Femur (tissue), 1 donor: ENCODE results near the gene YPEL1.
A peak's percentile ranks its signal among the peaks of the same experiment; 100 is the strongest.
"Not testable (repeated sequence)": the region's sequence is repeated elsewhere in the genome, so short reads cannot be mapped to it uniquely, and the experiment has no call there.

Experiments used
- DNase-seq: peaks from one replicate; pipeline ENCODE4 v3.0.0-alpha.2; 2017

The YPEL1 gene

DNA sequence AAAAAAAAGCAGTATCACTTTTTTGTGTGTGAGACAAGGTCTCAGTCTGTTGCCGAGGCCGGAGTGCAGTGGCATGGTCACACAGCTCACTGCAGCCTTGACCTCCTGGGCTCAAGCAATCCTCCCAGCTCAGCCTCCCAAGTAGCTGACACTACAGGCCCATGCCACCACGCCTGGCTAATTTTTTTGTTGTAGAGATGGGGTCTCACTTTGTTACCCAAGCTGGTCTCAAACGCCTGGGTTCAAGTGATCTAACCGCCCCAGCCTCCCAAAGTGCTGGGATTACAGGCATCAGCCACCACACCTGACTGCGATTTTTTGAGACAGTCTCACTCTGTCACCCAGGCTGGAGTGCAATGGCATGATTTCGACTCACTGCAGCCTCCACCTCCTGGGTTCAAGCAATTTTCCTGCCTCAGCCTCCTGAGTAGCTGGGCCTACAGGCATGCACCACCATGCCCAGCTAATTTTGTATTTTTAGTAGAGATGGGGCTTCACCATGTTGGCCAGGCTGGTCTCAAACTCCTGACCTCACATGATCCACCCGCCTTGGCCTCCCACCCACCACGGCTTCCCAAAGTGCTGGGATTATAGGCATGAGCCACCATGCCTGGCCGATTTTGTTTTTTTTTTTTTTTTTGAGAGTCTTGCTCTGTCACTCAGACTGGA, 15.3 kb downstream of the YPEL1 start:
- DNase-seq: not testable (repeated sequence)

- no peak for DNase-seq
Observed at GRCh38 chr22:21719024-21719423, 16.6 kb downstream of the YPEL1 start.

- no peak for DNase-seq
Observed at GRCh38 chr22:21718499-21718898, 17.1 kb downstream of the YPEL1 start.

- DNase-seq: not testable (repeated sequence)
Observed at GRCh38 chr22:21716395-21717122, 19.0 kb downstream of the YPEL1 start.

- DNase-seq: no peak
Observed at GRCh38 chr22:21714786-21715185, 20.8 kb downstream of the YPEL1 start.

DNA sequence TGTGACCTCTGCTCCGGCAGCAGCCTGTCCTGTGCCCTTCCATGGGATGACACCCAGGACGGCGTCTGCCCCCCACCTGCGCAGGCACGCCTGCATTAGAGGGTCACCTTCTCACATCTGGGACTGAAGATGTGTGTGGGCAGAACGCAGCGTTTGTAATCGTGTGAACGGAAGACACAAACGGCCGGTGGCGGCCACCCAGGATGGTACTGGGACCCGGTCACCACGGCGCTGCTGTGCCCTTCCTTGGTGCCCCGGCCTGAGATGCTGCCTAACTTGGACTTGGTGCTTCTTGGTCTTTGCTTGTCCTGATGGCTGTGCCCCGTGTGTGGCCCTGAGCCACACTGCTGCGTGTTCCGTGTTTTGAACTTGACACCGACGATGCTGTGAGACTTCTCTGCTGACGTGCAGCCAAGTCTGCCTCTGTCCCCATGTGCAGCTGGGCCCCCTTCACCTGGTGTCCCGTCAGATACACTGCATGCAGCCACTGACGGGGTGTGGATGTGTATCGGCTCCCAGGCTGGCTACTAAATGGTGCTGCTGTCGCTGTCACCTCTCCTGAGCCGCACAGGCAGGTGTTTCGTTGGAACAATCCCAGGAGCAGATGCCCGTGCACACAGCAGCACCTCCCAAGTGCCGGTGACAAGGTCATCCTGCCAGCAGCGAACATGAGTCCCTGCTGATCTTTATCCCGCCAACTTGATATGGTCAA, 21.4 kb downstream of the YPEL1 start:
- peak; percentile 47 for DNase-seq

- no peak for DNase-seq
Observed at GRCh38 chr22:21713428-21714058, 22.1 kb downstream of the YPEL1 start.

GRCh38 chr22:21712751-21713427, 22.7 kb downstream of the YPEL1 start:
- DNase-seq: peak; percentile 81

DNA sequence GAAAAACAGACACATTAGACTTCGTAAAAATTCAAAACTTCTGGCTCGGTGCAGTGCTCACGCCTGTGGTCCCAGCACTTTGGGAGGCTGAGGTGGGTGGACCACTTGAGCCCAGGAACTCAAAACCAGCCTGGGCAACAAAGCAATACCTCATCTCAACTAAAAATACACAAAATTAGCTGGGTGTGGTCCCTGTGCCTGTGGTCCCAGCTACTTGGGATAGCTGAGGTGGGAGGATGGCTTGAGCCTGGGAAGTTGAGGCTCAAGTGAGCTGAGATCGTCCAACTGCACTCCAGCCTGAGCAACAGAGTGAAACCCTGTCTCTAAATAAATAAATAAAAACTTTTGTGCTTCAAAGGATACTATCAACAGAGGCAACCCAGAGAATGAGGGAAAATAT, 23.7 kb downstream of the YPEL1 start:
- DNase-seq: no peak

DNA sequence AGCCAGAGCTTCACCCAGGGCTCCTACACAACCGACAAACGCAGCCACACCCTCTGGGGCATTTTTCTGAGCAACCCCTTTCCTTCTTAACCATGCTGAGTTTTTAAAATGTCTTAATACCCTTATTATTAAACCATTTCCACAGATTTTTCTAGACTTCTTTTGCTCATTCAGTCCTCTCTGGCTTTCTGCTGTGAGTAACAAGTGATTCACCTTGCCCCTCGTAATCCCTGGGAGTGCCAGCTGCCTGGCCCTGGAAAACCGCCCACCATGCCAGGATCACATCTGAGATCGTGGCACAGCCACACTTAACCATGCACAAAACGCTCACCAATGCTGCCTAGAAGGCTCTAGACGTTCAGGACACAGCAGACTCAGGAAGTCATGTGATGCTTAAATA, 25.4 kb downstream of the YPEL1 start:
- DNase-seq: no peak

DNA sequence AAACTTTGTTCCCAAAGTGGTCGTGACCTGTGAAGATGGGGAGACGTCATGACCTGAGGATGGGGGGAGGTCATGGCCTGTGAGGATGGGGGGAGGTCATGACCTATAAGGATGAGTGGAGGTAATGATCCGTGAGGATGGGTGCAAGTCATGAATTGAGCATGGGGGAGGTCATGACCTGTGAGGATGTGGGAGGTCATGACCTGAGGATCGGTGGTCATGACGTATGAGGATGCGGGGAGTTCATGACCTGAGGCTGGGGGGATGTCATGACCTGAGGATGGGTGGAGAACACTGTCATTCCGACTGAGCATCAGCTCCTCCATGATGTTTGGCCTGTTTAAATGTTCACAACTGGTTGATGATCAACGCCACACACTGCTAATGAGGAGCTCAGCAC, 25.9 kb downstream of the YPEL1 start:
- DNase-seq: no peak

- no peak for DNase-seq
Observed at GRCh38 chr22:21708960-21709359, 26.6 kb downstream of the YPEL1 start.

DNA sequence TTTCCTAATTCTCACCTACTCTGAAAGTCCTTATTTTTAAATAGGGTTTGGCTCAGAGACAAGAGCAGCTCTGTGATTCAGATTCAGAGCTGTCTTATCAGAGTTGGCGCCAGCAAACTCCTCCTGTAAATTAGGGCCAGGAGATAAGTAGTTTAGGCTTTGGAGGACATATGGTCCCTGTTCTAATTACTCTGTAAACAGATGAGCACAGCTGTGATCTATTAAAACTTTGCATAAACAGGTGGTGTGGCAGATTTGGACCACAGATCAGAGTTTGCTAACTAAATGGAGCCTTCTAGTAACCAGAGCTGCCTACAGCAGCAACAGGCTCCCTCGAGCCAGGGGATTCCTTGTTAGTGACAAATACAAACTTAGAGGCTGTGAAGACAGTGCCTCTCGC, 27.9 kb downstream of the YPEL1 start:
- DNase-seq: no peak

GRCh38 chr22:21703684-21704316, 31.8 kb downstream of the YPEL1 start:
- DNase-seq: no peak

DNA sequence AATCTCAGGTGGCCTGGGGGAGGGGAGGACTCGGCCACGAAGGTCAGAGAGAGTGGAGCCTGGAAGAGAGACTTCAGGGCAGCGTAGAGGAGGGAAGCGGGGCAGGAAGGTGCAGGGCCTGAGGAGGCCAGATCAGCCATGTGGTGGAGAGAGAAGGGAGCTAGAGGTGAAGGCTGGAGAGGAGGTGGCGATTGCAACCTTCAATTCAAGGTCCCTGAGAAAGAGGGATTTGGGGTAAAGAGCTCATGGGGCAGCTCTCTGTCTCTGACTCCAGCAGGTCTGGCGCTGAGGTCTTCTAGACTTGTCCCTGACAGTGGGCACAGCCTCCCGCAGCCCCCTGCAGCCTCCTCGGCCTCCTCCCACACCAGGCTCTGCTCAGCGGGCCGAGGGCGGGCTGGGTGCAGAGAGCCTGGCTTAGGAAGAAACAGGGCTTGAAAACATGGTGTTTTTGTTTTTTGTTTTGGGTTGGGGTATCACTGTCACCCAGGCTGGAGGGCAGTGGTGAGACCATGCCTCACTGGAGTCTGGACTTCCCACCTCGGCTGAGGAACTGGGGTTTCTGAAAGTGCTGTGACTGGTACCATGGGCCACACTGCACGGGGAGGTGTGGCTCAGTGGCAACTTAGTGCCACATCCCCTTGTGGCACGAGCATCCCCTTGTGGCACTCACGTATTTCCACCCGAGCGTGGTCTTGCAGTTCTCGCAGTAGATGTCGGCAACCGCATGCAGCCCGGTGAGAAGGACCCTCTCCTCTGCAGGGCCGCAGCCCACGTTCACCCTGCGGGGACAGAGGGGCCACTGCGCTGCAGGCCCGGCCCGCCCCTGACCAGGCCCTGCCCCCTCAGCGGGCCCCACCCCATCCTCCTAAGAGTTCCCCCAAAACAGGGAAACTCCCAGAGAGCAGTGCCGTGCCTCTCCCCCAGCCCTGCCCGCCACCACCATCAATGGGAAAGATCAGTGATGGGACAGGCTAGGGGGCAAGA, 32.6 kb downstream of the YPEL1 start:
- DNase-seq: no peak

GRCh38 chr22:21702094-21702493, 33.5 kb downstream of the YPEL1 start:
- no peak for DNase-seq

DNA sequence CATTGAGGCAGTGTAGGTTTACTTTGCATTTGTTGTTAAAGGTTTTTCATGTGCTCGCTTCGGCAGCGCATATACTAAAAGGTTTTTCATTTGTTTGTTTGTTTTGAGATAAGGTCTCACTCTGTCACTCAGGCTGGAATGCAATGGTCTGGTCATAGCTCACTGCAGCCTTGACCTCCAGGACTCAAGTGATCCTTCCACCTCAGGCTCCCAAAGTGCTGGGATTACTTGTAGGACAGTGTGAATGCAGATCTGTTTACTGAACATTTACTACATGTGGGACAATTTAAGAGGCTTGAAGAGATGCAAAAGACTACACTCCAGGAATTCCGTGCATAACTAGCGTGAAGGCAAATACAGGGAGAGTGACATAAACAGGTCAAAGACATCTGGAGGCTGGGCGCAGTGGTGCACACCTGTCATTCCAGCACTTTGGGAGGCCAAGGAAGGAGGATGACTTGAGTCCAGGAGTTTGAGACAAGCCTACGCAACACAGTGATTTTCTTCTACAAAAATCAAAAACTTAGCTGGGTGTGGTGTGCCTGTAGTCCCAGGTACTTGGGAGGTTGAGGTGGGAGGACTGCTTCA, 34.1 kb downstream of the YPEL1 start:
- no peak for DNase-seq

DNA sequence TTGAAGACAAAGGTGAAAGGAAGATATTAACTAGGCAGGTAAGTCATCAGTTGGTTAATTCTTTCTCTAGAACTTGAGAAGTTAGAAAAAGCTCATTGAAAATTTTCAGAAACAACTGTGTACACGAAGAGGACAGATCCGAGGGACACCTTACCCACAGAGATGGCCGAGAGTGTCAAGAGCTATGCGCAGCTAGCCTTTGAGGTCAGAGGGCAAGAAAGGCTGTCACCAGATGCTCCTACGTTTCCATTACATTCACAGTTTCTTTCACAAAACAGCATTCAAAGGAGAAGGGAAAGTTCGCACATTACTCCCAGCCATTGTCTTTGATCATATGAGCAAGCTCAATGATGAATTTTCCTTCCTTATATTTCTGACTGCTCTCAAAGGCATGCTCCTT, 34.8 kb downstream of the YPEL1 start:
- DNase-seq: no peak

DNA sequence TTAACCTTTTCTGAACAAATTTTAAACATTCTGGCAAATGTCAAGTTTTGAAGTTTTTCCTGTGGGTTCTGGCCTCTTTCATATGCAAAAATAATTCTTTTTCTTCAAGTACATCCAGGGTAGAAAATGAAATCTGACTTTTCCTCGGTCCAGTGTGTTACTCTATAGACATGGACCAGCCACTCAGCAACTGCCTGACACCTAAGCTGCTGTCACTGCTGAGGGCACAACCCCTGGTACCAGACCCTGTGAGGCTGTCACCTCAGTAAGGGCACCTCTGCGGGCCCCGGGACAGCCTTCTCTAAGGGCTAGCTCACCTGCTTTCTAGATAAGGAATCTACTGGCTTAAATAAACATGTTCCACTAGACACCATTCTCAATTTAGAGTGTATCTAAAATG, 36.0 kb downstream of the YPEL1 start:
- no peak for DNase-seq

DNA sequence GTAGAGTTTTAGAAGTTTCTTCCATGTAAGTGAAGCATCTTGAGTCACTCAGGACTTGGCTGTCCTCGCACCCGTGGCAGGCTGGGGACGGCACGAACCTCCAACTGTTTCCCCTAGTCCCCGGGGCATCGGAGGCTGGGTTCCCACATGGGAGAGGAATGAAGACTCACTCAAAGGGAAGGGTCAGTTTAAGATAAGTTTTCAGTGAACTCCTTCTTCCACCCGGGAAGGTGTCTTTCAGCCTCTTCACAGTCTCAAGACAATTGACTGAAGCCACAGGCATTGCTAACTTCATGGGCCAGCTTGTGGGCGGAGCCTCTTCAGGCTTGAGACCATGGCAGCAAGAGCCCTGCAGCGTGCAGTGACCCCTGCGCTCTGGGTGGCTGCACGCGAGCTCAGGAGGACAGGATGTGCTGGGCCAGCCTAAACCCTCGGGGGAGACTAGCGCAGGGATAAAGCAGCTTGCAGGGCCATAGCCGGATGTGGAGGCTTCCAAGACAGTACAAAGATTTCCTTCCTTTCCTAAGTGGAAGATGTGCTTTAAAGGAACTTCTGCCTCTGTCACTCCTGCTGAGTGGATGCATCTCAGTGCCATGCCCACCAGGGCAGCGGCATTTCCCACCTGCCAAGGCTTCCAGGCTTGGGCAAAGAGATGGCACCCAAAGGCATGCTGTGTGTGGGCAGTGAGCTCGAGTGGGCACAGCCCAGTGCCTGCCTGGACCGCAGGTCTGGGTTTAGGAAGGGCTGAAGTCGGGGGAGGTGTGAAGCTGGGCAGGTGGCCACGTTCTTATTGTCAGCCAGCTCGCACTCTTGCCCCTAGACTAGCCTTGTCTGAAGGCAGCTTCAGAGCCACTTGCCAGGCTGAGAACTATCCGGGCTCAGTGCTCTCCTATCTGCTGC, 36.9 kb downstream of the YPEL1 start:
- no peak for DNase-seq
